Measurements from ENCODE around the gene TMEM44.
A peak's percentile ranks its signal among the peaks of the same experiment; 100 is the strongest.

Gene TMEM44

GRCh38 chr3:194633349-194634004, at the start of gene TMEM44 (continued):
- TF ChIP-seq ZNF433 (tag by site-specific recombination; IDR thresholded peaks at IDR 0.05; ENCODE audit: low read depth) (no peak), SP3 (tag by site-specific recombination; IDR thresholded peaks at IDR 0.05) (peak; percentile 49), ZNF596 (tag by site-specific recombination; IDR thresholded peaks at IDR 0.05) (0 out of 2 replicates have a peak, but pooled peaks have one; percentile 12), ZBTB8A (tag by site-specific recombination; IDR thresholded peaks at IDR 0.05) (peak; percentile 21), ZNF324 (tag by site-specific recombination; IDR thresholded peaks at IDR 0.05) (no peak), ZNF423 (tag by site-specific recombination; IDR thresholded peaks at IDR 0.05) (no peak), PRDM4 (tag by site-specific recombination; IDR thresholded peaks at IDR 0.05) (no peak), ZNF341 (tag by site-specific recombination; IDR thresholded peaks at IDR 0.05; ENCODE audit: low read depth) (peak; percentile 31), ZNF19 (tag by site-specific recombination; IDR thresholded peaks at IDR 0.05; ENCODE audit: low read depth) (no peak), ZNF621 (tag by site-specific recombination; IDR thresholded peaks at IDR 0.05) (no peak), PATZ1 (tag by site-specific recombination; IDR thresholded peaks at IDR 0.05) (peak; percentile 76), ZBTB26 (tag by site-specific recombination; optimal IDR thresholded peaks at IDR 0.05) (peak; percentile 81), ZNF785 (tag by site-specific recombination; IDR thresholded peaks at IDR 0.05) (no peak), KLF16 (tag by site-specific recombination; IDR thresholded peaks at IDR 0.05) (peak; percentile 33; the same call in 1 of the 2 replicates), ZNF585B (tag by site-specific recombination; IDR thresholded peaks at IDR 0.05) (no peak), CTCF (tag by site-specific recombination; IDR thresholded peaks at IDR 0.05) (peak; percentile 15; the same call in 1 of the 2 replicates), ZNF132 (tag by site-specific recombination; IDR thresholded peaks at IDR 0.05; ENCODE audit: borderline replicate concordance) (no peak), SP2 (tag by site-specific recombination; IDR thresholded peaks at IDR 0.05) (peak; percentile 62), ZNF2 (tag by site-specific recombination; IDR thresholded peaks at IDR 0.05) (0 out of 2 replicates have a peak, but pooled peaks have one; percentile 45), ZNF501 (tag by site-specific recombination; IDR thresholded peaks at IDR 0.05) (no peak), ZNF362 (tag by site-specific recombination; IDR thresholded peaks at IDR 0.05) (no peak), ZNF518A (tag by site-specific recombination; conservative IDR thresholded peaks at IDR 0.05; ENCODE audit: low read depth) (no peak), ZNF548 (tag by site-specific recombination; IDR thresholded peaks at IDR 0.05) (no peak), ZFHX2 (tag by site-specific recombination; conservative IDR thresholded peaks at IDR 0.05) (peak; percentile 76), ZFP37 (tag by site-specific recombination; IDR thresholded peaks at IDR 0.05) (peak; percentile 36; the same call in 1 of the 2 replicates), ZNF707 (tag by site-specific recombination; IDR thresholded peaks at IDR 0.05) (no peak), GFI1B (tag by site-specific recombination; IDR thresholded peaks at IDR 0.05) (no peak)

All from HEK293 (cell line).